DMS79 treated with DMSO at 0.1 percent for 48 hours (cell line): ENCODE measurements around the gene TBC1D1.
"Not testable (repeated sequence)": the region's sequence is repeated elsewhere in the genome, so short reads cannot be mapped to it uniquely, and the experiment has no call there.

ENCODE experiments used
- DNase-seq: peaks from one replicate; lab custom pipeline; 2025; lab: John Stamatoyannopoulos, UW

The TBC1D1 gene

GRCh38 chr4:38014421-38014852, 123.6 kb downstream of the TBC1D1 start:
- DNase-seq = no peak

- no peak for DNase-seq
These were observed 125.1 kb downstream of the TBC1D1 start for GRCh38 chr4:38015886-38016515.

- DNase-seq = no peak
These were observed 125.8 kb downstream of the TBC1D1 start for GRCh38 chr4:38016698-38017097.

GRCh38 chr4:38017609-38018008, 126.7 kb downstream of the TBC1D1 start:
- DNase-seq = no peak

- DNase-seq = no peak
These were observed 129.5 kb downstream of the TBC1D1 start for GRCh38 chr4:38020386-38020785.

- not testable (repeated sequence) for DNase-seq
These were observed 130.1 kb downstream of the TBC1D1 start for GRCh38 chr4:38020961-38021360.

GRCh38 chr4:38021751-38022150, 130.9 kb downstream of the TBC1D1 start:
- no peak for DNase-seq

GRCh38 chr4:38023347-38024205, 132.7 kb downstream of the TBC1D1 start:
- no peak for DNase-seq

- no peak for DNase-seq
These were observed 133.3 kb downstream of the TBC1D1 start for GRCh38 chr4:38024206-38024509.

GRCh38 chr4:38025665-38026064, 134.8 kb downstream of the TBC1D1 start:
- no peak for DNase-seq

GRCh38 chr4:38026158-38026740, 135.4 kb downstream of the TBC1D1 start:
- no peak for DNase-seq

GRCh38 chr4:38030023-38030422, 139.1 kb downstream of the TBC1D1 start:
- no peak for DNase-seq

- no peak for DNase-seq
These were observed 144.3 kb downstream of the TBC1D1 start for GRCh38 chr4:38034986-38035882.

GRCh38 chr4:38036548-38036947, 145.7 kb downstream of the TBC1D1 start:
- DNase-seq = no peak

GRCh38 chr4:38037612-38038011, 146.7 kb downstream of the TBC1D1 start:
- DNase-seq = no peak

- DNase-seq = no peak
These were observed 149.7 kb downstream of the TBC1D1 start for GRCh38 chr4:38040619-38041018.

GRCh38 chr4:38044060-38044459, 153.2 kb downstream of the TBC1D1 start:
- no peak for DNase-seq

GRCh38 chr4:38045289-38045988, 154.6 kb downstream of the TBC1D1 start:
- no peak for DNase-seq

GRCh38 chr4:38046727-38047489, 156.0 kb downstream of the TBC1D1 start:
- DNase-seq = no peak

GRCh38 chr4:38049545-38050170, 158.8 kb downstream of the TBC1D1 start:
- DNase-seq = no peak
